Stomach smooth muscle (tissue), 2 donors: Measurements from ENCODE around the gene PRKAG1.

Source experiments
- H3K27ac ChIP-seq: one replicate; pipeline ENCODE4 v1.7.0; 2013; ENCODE audit warnings: mild to moderate bottlenecking, low read length, inconsistent platforms
- H3K27me3 ChIP-seq, 2 donors: one replicate each; pipeline ENCODE4 v1.7.0; 2013; ENCODE audit warnings: low read length in 2 of 2; ENCODE audit not compliant: insufficient read depth in 2 of 2, control insufficient read depth in 1 of 2
- H3K36me3 ChIP-seq, 2 donors: one replicate each; pipeline ENCODE4 v1.7.0; 2013; ENCODE audit warnings: low read length in 2 of 2; ENCODE audit not compliant: control insufficient read depth in 2 of 2, insufficient read depth in 2 of 2
- H3K4me1 ChIP-seq: one replicate; pipeline ENCODE4 v1.7.0; 2013; ENCODE audit warnings: low read length; ENCODE audit not compliant: control insufficient read depth, insufficient read depth
- H3K4me3 ChIP-seq, 2 donors: one replicate each; pipeline ENCODE4 v1.7.0; 2013; ENCODE audit warnings: low read length in 2 of 2
- H3K9ac ChIP-seq, 2 donors: one replicate each; pipeline ENCODE4 v1.7.0; 2013; ENCODE audit warnings: low read length in 2 of 2, mild to moderate bottlenecking in 1 of 2
- H3K9me3 ChIP-seq, 2 donors: one replicate each; pipeline ENCODE4 v1.7.0; 2013; ENCODE audit warnings: low read length in 2 of 2; ENCODE audit not compliant: control insufficient read depth in 2 of 2
- donor health status: healthy.
- donor health status: Pancreatic carcinoma.

Gene PRKAG1

DNA sequence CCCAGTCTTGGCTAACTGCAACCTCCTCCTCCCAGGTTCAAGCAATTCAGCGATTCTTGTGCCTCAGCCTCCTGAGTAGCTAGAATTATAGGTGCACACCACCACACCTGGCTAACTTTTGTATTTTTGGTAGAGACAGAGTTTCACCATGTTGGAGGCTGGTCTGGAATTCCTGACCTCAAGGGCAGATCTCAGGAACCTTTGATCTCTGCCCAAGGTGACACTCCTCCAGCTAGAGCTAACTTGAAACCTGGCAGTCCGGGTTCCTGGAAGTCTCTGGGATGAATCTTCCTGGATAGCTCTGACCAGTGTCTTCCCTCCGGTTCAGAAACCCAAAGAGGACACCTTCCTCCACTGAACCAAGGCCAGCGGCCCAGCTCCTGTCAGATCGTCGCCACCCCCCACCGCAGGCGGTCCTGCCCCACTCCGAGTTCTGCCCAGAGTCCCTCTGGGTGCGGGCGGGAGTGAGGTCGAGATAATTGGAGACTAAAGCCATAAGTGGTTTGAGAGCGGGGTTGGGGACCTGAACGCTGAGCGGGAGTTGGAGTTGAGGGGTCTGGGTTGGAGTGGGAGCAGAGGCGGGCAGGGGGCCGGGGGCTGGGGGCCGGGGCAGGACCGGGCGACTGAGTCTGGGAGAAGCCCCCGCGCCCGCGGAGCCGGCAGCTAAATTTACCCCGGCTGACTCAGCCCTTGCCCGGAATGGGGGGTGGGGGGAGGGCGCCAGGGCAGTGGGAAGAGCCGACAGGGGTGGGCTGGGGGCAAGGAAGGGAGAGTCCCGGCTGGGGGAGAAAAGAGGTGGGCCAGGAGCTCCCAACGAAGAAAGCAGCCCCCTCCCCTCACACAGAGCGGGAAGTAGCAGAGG is 24.1 kb downstream of the PRKAG1 start:
- H3K9ac ChIP-seq: no peak overlapping the region
- no peak overlapping the region for H3K4me3 ChIP-seq
- no peaks in the 10 kb centered on the region for H3K36me3 ChIP-seq
- no peak overlapping the region for H3K27ac ChIP-seq
- H3K4me1 ChIP-seq: peaks cover 29% of the 10 kb centered on the region
- H3K9me3 ChIP-seq: no peaks in the 10 kb centered on the region
- peaks cover 35 to 48% of the 10 kb centered on the region in 2 donors for H3K27me3 ChIP-seq

DNA sequence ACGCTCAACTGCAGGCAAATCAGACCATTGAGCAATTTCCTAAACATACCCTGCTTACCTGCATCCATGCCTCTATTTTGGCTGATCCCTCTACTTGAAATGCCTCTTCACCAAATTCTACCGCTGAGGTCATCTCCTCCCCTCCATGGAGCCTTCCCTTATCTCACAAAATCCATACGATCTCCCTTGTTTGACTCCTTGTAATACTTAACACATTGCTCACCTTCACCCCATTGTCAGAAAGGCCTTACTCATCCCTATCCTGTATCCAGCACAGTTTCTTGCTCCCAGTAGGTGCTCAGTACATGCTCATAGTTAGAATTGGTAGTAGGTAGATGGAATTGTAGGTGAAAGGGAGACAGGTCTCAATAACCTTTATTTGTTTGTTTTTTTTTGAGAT is 24.8 kb downstream of the PRKAG1 start:
- no peak overlapping the region for H3K9ac ChIP-seq
- no peaks in the 10 kb centered on the region for H3K9me3 ChIP-seq
- peaks cover 23% of the 10 kb centered on the region for H3K4me1 ChIP-seq
- H3K4me3 ChIP-seq: no peak overlapping the region
- no peaks in the 10 kb centered on the region for H3K36me3 ChIP-seq
- no peak overlapping the region for H3K27ac ChIP-seq
- H3K27me3 ChIP-seq: peaks cover 35 to 46% of the 10 kb centered on the region in 2 donors

DNA sequence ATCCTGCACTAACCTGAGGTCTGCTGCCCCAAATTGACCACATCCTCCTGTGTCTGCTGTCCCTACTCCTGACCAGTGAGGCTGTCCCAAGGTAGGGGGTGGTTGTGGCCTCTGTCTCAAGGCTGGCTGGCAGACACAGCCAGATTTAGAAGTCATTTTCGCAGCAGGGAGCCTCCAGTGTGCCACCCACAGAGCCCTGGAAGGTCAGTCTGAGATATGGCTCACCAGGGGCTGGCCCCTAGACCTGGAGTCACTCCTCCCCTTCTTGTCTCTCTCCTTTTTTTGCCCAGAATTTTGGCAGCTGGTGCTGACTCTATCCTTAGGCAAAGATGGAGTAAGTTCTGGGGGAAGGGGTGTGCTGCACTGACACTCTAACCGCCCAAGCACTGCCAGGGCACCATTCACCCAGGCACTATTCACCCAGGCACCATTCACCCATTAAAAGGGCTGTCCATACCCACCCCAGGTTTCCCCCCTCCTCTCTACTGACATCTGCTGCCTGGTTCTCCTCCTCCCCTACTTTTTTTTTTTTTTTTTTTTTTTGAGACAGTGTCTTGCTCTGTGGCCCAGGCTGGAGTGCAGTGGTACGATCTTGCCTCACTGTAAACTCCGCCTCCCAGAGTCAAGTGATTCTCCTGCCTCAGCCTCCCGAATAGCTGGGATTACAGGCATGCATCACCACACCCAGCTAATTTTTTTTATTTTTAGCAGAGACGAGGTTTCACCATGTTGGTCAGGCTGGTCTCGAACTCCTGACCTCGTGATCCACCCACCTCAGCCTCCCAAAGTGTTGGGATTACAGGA is 27.1 kb downstream of the PRKAG1 start:
- Histone ChIP-seq H3K4me1 (peaks cover 2% of the 10 kb centered on the region), H3K4me3 (no peak overlapping the region), H3K36me3 (no peaks in the 10 kb centered on the region), H3K27me3 (peaks cover 37 to 38% of the 10 kb centered on the region in 2 donors), H3K27ac (no peak overlapping the region), H3K9me3 (no peaks in the 10 kb centered on the region), H3K9ac (no peak overlapping the region)

DNA sequence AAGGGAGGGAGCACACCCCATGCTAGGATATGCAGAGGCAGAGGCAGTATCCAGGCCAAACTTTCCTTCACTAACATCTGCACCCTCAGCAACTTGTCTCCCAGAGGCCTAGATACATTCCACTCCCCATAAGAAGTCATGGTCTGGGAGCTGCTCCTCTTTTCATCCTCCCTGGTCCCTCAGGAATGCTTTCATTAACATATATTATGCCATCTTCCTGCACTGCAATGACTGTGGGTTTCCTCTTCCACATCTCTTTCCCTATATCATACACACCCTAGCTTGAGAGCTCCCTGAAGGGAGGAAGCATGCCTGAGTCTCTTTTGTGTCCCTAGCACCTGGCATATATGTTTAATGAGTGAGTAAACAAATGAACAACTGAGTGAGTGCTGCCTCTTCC is 28.0 kb downstream of the PRKAG1 start:
- Histone ChIP-seq H3K27me3 (peaks cover 34 to 35% of the 10 kb centered on the region in 2 donors), H3K4me3 (no peak overlapping the region), H3K9me3 (no peaks in the 10 kb centered on the region), H3K27ac (no peak overlapping the region), H3K36me3 (no peaks in the 10 kb centered on the region), H3K9ac (no peak overlapping the region), H3K4me1 (peaks cover 2% of the 10 kb centered on the region)

DNA sequence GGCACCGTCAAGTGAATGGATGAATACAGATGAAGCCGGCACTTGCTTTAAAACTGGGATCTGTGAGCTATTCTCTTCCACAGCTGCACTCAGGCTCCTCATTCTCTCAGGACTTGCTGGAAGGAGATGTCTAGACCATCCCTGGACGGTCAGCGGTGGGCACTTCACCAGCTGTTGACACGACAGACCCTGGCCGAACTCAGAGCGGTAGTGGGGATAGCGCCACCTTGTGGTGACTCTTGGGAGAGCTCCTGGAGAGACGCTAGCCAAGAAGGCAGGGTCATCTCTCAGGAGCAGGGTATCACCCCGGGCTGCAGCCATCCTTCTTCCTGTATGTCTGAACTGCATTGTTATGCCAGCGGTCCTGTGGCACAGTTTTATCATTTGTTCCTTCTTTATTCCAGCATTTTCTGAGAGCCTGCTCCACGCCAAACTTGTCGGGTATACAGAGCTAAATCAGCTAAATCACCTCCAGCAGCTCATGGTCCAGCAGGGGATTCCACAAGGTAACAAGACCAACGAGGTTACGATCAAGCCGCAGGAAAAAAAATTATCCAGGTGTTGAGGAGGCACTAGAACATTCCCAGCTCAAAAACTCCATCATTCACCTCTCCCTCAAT is 30.4 kb downstream of the PRKAG1 start:
- H3K4me3 ChIP-seq: no peak overlapping the region
- H3K36me3 ChIP-seq: no peaks in the 10 kb centered on the region
- peaks cover 20 to 39% of the 10 kb centered on the region in 2 donors for H3K27me3 ChIP-seq
- no peaks in the 10 kb centered on the region for H3K4me1 ChIP-seq
- H3K9ac ChIP-seq: no peak overlapping the region
- no peak overlapping the region for H3K27ac ChIP-seq
- no peaks in the 10 kb centered on the region for H3K9me3 ChIP-seq

DNA sequence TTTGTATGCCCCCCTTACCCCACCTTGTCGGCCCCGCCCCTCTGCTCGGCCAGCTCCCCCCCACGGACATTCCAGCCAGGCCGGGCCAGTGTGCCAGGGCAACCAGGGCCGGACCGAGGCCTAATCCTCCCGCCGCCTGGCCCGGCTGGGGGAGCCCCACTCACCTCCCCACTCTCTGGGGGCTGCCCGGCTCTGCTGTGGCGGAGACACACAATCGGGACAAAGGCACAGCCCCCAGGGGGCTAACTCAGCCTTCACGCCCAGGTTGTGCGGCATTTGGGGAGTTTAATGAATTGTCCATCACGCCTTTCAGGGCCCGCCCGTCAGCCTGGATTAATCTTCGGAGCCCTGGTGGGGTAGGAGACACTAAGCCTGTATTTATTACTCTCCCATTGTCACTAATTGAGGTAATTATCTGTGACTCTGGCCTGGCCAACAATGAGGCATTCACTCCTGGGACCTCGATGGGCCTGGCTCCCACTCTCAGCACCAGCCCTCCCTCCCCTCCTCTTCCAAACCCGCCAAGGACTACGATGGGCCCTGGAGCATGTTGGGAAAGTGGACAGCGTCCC is 31.8 kb downstream of the PRKAG1 start:
- Histone ChIP-seq H3K27me3 (peaks cover 27 to 48% of the 10 kb centered on the region in 2 donors), H3K27ac (no peak overlapping the region), H3K36me3 (no peaks in the 10 kb centered on the region), H3K4me1 (no peaks in the 10 kb centered on the region), H3K9ac (no peak overlapping the region), H3K4me3 (no peak overlapping the region), H3K9me3 (no peaks in the 10 kb centered on the region)

DNA sequence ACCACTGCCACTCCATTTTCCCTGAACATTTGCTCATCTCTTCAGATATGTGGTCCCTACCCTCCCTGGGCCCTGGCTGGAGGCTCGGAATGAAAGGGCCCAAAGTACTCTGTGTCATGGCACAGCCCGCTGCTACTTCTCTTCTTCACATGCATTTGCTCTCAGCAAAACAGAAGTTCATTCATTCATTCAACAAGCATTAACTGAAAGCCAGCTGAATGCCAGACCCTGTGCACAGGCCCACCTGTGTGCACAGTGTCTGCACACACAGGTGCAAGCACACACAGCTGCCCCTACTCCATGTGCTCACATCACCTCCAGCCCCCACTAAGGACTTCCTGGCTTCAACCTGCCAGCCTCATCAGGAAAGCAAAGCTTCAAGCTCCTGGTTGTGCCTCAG is 32.7 kb downstream of the PRKAG1 start:
- Histone ChIP-seq H3K27ac (no peak overlapping the region), H3K27me3 (peaks cover 36 to 57% of the 10 kb centered on the region in 2 donors), H3K36me3 (no peaks in the 10 kb centered on the region), H3K9me3 (no peaks in the 10 kb centered on the region), H3K4me3 (no peak overlapping the region), H3K4me1 (peaks cover 8% of the 10 kb centered on the region), H3K9ac (no peak overlapping the region)

DNA sequence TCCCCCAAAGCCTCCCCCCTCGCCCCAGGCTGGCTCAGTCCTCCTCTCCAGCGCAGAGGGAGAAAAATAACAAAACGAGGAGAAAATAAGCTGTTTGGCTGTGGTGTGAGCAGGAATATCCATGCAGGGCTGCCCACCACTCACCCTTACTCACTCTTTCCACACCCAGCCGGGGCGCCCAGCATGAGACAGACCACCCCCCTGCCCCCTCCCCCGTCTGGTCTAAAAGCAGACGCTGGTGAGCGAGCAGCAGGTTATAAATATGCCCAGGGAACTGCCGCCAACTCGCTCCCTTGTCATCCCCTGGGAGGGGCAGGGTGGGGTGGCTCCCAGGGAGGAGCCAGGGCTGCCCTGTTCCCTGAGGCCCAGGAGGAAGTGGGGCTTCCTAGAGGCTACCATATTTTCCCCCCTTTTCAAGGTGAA is 33.1 kb downstream of the PRKAG1 start:
- no peaks in the 10 kb centered on the region for H3K36me3 ChIP-seq
- no peak overlapping the region for H3K4me3 ChIP-seq
- no peak overlapping the region for H3K27ac ChIP-seq
- H3K9me3 ChIP-seq: no peaks in the 10 kb centered on the region
- H3K4me1 ChIP-seq: peaks cover 12% of the 10 kb centered on the region
- no peak overlapping the region for H3K9ac ChIP-seq
- H3K27me3 ChIP-seq: peaks cover 40 to 59% of the 10 kb centered on the region in 2 donors

DNA sequence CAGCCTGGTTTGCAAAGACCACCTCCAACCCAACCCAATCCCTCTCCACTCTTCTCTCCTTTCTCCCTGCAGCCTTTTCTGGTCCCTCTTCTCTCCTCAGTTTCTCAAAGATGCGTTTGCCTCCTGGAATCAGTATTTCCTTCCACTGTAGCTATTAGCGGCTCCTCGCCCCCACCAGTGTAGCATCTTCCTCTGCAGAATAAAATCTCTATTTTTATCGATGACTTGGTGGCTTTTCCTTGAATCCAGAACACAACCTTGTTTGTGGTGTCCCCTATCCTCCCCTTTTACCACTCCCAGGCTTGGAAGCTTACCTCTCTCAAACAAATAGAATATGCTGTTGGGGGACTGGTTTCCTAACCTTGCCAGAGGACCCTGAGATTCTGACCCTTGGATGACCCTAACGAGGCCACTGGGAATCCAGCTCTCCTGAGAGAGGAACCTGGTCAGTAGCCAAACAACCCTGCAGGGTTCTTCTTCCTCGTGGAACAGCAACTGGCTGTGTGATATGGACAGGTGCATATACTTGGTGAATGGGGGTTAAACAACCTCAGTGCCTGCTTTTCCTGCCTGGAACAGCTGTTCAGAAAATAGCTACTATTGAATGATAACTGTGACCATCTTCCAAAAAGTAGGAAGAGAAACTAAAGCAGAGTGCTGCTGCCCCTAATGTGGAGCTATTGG is 36.0 kb downstream of the PRKAG1 start:
- Histone ChIP-seq H3K27me3 (peaks cover 59 to 69% of the 10 kb centered on the region in 2 donors), H3K36me3 (no peaks in the 10 kb centered on the region), H3K9ac (no peak overlapping the region), H3K4me3 (no peak overlapping the region), H3K27ac (no peak overlapping the region), H3K9me3 (no peaks in the 10 kb centered on the region), H3K4me1 (peaks cover 39% of the 10 kb centered on the region)

DNA sequence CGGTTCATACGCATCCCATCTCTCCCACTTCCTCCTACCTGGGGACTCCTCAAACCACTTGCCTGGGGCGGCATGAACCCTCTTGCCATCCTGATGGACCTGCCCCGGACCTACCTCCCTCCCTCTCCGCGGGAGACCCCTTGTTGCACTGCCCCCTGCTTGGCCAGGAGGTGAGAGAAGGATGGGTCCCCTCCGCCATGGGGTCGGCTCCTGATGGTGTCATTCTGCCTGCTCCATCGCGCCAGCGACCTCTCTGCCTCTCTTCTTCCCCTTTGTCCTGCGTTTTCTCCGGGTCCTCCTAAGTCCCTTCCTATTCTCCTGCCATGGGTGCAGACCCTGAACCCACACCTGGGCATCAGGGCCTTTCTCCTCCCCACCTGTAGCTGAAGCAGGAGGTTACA is 36.8 kb downstream of the PRKAG1 start:
- no peak overlapping the region for H3K4me3 ChIP-seq
- peaks cover 39% of the 10 kb centered on the region for H3K4me1 ChIP-seq
- no peaks in the 10 kb centered on the region for H3K9me3 ChIP-seq

More for the DNA sequence above, 36.8 kb downstream of the PRKAG1 start:
- Histone ChIP-seq H3K9ac (no peak overlapping the region), H3K27me3 (peaks cover 61 to 71% of the 10 kb centered on the region in 2 donors), H3K36me3 (no peaks in the 10 kb centered on the region), H3K27ac (no peak overlapping the region)
